HG03575 (cell line): ENCODE results near the gene FAM151A.

Source experiments
- ATAC-seq: cut with Tn5 transposase; IDR thresholded peaks from one replicate; pipeline ENCODE4 v1.9.1; 2021; ENCODE audit not compliant: unreplicated experiment, insufficient number of reproducible peaks, low FRiP score; ENCODE audit errors: extremely low read depth

FAM151A gene

DNA sequence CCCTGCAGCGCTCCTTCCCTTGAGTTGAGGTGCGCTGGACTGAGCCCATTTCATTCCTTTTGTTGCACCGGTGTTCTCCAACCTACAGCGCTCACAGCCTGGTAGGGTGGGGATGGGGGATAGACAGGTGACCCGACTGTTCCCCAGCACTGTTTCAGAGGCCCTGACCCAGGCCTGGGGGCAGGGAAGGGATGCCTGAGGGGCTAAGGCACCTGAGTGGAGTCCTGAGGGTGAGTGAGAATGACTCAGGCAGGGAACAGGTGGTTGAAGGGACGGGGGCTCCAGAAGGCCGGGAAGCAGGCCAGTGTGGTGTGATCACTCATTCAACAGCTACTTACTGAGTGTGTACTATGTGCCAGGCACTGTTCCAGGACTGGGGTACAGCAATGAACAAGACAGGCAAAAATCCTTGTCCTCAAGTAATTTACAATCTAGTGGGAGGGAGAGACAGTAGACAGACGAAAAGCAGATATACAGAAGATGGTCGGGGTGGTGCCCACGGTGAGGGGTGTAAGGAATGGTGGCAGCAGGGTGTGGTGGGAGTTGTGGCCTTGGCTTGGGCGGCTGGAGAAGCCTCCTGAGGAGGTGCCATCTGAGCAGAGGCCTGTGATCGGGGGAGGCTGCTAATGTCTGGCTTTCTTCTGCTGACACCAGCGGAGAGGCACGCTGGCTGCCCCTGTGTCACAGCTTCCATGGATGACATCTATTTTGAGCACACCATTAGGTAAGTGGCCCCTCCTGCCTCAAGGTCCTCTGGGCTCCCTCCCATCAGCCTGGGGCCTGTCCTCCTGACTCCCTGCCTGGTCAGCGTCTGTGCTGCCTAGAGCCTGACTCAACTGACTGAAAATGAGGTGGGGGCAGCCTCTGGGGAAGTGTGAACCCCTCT lies 37.9 kb downstream of the FAM151A start:
- no peak for ATAC-seq

- no peak for ATAC-seq
These were observed 38.8 kb downstream of the FAM151A start for GRCh38 chr1:54584575-54584974.

DNA sequence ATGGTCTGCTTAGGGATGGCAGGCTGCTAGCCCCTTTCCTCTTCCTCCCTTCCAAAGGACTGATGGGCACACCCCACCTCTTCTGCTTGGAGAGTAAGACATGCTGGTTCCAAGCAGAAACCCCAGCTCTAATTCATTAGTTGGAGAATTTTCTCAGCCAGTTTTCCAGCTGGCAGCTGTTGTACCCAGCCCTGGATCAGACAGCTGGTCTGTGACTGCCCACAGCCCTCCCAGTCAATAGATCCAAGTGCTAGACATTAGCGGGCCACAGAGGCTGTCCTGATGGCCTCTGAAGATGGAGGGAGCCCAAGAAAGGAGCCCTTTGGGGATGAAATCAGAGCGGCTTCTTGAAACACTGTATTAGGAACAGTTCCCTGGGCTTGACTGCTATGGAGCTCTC lies 39.5 kb downstream of the FAM151A start:
- ATAC-seq = no peak

DNA sequence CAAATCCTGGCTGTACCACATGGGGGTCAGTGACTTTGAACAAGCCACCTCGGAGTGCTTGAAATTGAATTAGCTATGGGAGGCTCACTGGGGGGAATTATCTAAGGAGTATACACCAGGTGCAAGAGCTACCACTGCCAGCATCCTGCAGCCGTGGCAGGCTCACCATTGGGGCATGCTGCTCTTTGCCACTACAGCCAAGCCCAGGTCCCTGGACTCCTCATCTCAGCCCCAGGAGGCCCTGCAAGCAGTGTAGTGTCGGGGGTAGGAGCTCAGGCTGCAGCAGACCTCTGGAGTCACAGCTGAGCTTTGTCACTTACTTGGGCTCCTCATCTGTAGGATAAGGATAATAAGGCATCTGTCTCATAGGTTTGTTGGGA lies 40.0 kb downstream of the FAM151A start:
- no peak for ATAC-seq

DNA sequence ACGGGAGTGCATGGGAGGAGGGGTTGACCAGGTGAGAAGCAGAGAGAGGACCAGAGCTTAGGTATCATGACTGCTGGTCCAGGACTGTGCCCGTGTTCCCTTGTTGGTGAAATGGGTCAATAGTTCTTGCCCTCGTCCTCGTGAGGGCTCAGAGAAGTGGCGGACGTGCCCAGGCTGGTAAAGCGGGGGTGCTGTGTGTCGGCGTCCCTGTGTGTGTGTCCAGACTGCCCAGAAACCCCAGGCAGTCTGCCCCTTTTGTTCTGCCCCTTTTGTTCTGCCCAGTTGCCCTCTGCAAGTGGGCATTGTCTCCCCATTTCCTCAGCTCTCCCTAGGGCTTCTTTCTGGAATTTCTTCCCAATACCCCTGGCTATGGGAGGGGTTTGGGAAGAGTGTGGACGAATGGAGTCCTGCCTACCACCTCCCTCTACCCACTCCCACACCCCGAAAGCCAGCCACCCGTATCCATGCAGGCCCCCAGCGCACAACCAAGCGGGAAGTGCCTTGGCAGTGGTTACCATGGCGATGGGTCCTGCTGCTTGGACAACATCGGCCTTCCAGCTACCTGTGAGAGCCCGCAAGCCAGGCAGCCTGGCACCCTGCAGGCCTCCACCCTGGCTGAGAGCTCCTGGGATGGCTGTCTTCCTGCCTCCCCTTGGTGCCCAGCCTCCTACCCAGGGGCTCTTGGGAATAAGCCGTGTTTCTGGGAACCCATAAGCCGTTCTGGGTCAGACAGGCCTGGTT lies 40.6 kb downstream of the FAM151A start:
- no peak for ATAC-seq

GRCh38 chr1:54581621-54582035 lies 41.7 kb downstream of the FAM151A start:
- no peak for ATAC-seq

DNA sequence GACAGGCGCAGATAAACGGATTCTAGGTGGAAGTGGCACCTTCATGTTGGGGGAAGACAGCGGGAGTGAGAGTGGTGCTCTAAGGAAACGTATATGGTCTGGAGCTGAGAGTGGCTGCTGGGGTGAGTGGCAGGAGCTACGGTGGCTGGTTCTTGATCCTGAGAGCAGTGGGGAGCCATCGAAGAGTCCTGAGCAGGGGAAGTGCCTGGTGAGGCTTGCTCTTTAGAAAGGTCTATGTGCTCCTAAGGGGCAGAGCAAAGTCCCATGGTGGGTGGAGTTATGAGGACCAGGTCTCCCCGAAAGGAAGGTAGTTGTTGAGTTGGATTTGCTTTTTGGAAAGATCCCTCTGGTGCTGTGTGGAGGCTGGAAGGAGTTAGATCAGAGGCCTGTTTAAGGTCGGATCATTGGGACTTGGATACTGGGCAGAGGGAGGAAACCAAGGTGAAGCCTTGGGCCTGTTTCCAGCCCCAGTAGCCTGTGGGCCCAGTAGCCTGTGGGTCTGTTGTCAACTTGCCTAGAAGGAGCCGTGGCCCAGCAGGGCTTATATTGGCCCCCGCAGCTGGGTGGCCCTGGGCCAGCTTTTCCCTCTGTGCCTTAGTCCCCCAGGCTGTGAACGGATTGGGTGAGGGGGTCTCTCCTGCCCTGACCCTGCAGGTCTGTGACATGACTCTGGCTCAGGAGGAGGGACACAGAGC lies 42.3 kb downstream of the FAM151A start:
- ATAC-seq = no peak

DNA sequence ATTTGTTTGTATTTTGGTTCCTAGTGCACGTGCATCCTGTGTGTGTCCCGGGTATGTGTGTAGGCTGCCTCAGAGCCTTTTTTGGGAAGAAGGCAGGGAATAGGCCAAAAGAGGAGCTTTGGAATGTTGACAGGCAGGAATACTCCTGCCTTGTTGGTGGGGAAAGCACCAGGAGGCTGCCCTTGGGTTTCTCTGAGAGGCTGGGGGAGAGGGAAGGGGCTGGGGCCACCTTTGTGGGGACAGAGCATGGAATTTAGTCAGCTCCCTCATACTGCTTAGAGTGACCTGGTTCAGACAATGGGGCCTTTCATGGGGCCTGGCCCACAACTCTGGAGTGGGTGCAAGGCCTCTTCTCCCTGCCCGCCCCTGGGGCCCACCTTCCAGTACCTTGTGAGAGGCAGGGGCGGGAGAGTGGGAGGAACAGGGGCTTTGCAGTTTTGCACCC lies 44.0 kb downstream of the FAM151A start:
- ATAC-seq = no peak

DNA sequence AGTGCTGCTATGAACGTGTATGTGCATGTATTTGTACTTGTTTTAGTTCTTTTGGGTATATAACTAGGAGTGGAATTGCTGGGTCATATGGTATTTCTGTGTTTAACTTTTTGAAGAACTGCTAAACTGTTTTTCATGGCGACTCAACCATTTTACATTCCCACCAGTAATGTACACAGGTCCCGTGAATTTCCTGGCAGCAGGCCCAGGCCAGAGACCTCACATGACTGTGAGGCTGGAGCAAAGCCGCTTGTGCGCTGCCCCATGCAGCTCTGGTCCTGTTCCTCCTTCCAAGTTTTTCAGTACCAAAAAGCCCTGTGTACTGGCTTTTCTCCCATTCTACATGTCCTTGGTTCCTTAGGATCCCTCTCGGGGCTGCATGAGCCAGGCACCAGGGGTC lies 45.7 kb downstream of the FAM151A start:
- no peak for ATAC-seq

DNA sequence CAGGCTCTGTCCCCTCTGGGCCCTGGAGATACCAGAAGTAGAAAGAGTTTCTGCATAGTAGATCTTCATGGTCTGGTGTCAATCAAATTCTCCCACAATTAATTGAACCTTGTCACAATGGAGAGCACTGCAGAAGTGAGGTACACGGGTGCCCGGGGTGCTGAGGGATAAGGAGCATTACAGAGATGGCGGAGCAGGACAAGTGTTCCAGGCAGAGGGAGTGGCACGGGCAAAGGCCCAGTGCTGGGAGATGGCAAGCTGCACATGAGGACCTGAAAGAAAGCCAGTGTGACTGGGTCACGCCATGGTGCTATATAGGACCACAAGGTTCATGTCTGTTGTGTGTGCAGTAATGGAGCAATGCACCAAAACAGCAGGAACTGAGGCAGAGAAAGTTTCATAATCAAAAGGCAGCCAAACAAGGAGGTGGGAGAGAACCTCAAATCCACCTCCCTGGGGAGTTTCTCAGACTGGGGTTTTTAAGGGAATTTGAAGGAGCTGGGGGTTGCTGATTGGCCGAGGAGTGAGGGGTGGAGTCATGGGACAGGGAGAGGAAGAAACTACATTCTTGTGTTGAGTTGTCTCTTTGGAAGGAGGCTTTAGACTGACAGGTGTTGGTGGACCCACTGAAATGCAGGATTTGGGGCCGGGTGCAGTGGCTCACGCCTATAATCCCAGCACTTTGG lies 47.6 kb downstream of the FAM151A start:
- ATAC-seq = no peak

DNA sequence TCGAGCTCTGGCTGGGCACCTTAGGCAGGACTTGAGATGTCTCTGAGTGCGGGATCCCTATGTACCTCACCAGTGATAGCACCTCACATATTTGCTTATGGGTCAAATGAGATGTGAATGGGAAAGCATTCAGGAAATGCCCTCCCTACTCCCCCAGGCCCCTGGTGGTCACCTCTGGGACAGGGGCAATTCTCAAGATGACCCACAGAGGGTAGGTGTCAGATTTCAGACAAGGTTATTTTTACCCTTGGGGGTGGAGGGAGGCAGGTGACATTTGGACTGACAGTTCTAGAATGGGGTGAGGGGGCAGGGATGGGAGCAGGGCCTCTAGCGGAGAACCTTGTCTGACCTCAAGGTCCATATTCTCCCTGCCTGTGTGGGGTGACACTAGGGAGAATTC lies 48.2 kb downstream of the FAM151A start:
- ATAC-seq = no peak

- no peak for ATAC-seq
These were observed 49.1 kb downstream of the FAM151A start for GRCh38 chr1:54574158-54574778.

- ATAC-seq = no peak
These were observed 50.8 kb downstream of the FAM151A start for GRCh38 chr1:54572542-54572850.

DNA sequence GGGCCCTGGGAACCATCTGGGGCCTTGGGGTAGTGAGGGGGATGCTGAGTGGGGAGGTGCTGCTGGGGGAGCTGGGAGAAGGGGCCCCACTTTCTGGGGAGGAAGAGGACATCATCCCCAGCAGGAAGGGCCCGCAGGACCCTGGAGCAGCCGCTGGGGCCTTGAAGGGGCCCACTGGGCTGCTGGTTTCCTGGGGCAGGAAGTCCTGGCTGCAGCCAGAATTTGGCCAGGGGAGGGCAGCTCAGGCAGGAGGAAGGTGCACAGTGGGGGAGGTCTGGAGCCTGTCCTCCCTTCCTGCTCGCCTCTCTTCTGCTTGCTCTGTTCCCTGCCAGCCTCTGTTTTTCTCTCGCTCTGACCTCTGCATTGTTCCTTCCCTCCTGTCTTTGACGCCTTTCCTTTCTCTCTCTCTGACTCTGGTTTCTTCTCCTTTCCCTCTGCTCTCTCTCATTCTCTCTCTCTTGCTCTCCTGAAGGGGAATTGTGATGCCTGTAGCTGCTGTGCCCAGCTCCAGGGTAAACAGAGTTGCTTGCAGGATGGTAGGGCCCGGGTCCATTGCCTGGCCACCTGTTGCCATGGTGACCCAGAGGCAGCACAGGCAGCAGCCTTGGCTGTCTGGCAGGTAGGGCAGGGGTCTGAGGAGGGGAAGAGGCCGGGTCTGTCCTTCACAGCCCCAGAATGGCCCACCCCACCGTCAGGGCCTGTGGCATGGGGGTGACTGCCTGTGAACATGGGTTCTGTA lies 51.4 kb downstream of the FAM151A start:
- ATAC-seq = no peak

DNA sequence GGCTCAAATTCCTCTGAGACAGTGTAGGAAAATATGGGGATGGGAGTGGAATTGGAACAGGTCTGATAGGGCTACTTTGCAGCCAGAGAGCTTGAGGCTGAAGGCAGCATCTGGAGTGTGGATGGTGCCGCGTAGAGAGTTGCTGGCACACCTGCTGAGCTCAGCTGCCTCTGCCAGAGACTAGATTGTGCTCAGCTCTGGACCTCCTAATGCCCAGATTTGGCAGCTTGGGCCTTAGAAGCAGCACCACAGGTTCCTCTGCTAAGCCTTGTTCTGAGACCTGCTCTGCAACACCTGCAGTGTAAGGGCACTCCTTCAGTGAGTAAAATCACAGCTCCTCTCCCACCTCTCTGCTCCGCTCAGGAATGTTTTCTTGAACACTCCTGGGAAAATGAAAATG lies 52.0 kb downstream of the FAM151A start:
- ATAC-seq = no peak

- no peak for ATAC-seq
These were observed 53.2 kb downstream of the FAM151A start for GRCh38 chr1:54570161-54570560.

GRCh38 chr1:54569339-54569738 lies 54.0 kb downstream of the FAM151A start:
- ATAC-seq = no peak

DNA sequence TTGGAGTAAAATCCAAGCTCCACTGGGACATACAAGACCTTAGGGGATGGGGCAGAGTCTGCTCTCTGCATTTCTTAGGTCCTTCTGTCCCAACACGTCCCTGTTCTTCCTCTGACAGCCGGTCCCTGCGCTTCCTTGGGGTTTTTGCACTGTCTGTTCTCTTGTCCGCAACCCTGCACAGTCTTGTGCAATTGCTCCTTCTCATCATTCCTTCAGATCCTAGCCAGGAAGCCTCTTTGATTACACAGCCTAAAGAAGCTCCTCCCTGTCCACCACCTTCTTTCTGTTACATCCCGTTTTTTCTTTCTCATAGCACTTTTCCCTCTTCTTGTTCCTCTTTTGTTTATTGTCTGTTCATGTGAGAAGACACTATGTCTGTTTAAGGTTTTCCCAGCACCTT lies 55.4 kb downstream of the FAM151A start:
- no peak for ATAC-seq
